GM18511 (cell line): Measurements from ENCODE around the gene RFX2.
"Not testable (repeated sequence)": the region's sequence is repeated elsewhere in the genome, so short reads cannot be mapped to it uniquely, and the experiment has no call there.

Experiments
- ATAC-seq: cut with Tn5 transposase; IDR thresholded peaks from one replicate; pipeline ENCODE4 v1.9.1; 2021; ENCODE audit warnings: mild to moderate bottlenecking, moderate library complexity; ENCODE audit not compliant: unreplicated experiment

The RFX2 gene

GRCh38 chr19:6017576-6017975 lies 92.7 kb downstream of the RFX2 start:
- ATAC-seq = no peak

DNA sequence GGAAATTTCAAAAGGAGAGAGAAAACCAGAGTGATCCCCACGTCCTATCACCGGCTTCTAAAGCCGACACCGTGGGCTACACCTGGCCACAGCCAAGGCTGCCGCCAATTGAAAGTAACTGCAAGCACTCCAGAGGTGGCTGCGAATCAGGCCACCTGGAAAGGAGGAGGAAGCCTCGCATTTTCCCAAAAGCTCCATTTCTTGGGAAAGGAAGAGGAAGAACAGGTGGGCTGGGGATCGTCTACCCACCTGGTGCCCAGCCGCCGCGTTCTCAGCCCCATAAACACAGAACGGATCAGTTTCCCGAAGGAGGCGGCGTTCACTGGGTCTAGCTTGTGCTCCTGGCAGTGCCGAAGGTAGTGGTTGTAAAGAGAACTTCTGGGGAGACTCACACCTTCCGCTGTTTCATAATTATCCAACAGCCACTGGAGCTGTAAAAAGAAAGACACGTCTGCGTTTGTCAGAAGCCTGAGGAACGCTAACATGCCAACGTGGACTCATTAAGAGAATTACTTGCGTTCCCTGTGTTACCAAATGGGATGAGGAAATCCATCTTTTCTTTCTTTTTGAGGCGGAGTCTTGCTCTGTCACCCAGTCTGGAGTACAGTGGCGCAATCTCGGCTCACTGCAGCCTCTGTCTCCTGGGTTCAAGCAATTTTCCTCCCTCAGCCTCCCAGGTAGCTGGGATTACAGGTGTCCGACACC lies 94.3 kb downstream of the RFX2 start:
- ATAC-seq = no peak

- no peak for ATAC-seq
Measured at GRCh38 chr19:6014551-6015135, 95.7 kb downstream of the RFX2 start.

DNA sequence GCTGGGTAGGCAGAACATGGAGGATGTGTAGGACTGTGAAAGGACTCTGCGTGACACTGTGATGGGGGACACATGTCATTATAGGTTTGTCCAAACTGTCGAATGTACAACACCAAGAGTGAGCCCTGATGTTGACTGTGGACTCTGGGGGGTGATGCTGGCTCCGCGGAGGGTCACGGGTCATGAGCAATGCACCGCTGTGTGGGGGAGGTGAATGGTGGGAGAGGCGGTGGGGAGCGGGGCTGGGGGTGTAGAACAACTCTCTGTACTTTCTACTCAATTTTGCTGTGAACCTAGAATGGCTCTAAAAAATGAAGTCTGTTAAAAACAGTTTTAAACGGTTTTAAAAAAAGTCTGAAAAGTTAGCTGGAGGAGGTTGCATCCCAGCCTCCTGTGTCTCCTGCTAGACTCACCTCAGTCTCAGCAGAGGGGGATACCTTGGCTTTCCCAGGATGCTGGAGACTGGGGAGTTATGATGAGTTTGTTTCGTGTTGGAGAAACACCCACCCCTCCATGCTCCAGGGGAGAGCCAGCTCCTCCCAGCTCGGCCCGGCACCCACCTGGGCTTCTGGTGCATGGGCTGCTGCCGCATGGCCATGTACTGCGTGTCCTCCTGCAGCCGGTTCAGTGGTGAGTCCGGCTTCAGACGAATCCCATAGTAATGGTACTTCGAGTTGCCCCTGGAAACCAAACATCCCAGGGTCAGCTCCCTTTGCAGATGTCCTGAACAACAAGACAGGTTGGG lies 97.7 kb downstream of the RFX2 start:
- no peak for ATAC-seq

DNA sequence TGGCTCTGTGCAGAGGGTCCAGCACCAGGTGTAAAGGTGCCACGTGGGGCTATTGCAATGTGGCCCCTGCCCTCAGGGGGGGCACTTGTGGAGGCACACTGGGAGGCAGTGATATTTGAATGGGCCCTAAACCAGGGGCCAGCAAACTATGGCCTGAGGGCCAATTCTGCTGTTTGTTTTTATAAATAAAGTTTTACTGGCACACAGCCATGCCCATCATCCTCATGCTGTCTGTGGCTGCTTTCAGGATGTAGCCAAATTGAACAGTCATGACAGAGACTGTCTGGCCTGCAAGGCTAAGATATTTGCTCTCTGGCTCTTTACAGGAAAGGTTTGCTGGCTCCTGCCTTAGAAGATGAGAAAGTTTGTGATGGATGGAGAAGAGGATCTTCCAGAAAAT lies 98.5 kb downstream of the RFX2 start:
- ATAC-seq = no peak

GRCh38 chr19:6011206-6011605 lies 99.1 kb downstream of the RFX2 start:
- no peak for ATAC-seq

- no peak for ATAC-seq
Measured at GRCh38 chr19:6010107-6010506, 100.2 kb downstream of the RFX2 start.

DNA sequence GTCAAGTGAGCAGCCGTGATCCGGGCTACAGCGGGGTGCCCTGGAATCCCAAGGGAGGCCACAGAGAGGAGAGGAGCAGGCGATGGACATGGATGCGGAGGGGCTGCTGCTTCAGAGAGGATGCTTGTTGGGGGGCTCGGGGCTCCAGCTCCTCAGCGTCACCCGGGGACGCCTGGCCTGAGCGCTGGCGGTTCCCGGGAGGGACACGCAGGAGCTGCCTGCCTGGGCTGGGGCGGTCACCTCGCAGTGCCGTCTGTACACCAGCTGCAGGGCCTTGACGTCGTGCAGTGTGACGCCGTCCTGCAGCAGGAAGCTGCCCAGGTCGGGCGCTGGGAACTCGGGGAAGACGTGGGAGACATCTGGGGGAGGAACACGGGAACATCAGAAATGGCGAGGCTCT lies 102.4 kb downstream of the RFX2 start:
- no peak for ATAC-seq

GRCh38 chr19:6006896-6007295 lies 103.4 kb downstream of the RFX2 start:
- ATAC-seq = no peak

DNA sequence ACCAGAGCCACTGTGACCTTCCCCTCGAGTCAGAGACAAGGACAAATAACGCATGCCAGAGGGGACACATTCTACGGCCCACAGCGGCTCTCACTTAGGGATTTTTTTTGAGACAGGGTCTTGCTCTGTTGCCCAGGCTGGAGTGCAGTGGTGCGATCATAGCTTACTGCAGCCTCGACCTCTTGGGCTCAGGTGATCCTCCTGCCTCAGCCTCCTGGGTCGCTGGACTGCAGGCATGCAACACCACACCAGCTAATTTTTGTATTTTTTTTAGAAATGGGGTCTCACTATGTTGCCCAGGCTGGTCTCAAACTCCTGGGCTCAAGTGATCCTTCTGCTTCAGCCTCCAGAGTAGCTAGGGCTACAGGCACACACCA lies 104.2 kb downstream of the RFX2 start:
- not testable (repeated sequence) for ATAC-seq

- ATAC-seq = no peak
Measured at GRCh38 chr19:6005321-6006069, 104.8 kb downstream of the RFX2 start.

DNA sequence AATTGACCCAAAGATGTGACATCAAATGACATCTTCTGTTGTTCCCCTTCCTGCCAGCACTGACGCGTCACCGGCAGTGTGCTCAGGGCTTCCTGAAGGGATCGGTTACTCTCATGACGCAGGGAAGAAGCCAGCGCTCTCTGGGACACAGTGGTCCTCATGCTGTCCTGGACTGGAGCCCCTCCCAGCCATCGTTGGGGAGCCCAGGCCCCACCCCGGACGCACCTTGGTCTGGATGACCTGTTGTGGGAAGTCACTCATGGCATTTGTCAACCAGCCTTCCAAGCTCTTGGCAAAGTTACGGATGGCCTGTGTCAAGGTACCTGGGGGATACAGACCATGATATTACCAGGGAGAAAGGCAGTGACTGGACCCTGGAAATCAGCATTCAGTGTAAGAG lies 106.3 kb downstream of the RFX2 start:
- no peak for ATAC-seq

- ATAC-seq = no peak
Measured at GRCh38 chr19:6002591-6002990, 107.7 kb downstream of the RFX2 start.

- no peak for ATAC-seq
Measured at GRCh38 chr19:6000228-6000847, 110.0 kb downstream of the RFX2 start.

- ATAC-seq = no peak
Measured at GRCh38 chr19:5999693-6000092, 110.6 kb downstream of the RFX2 start.

GRCh38 chr19:5997371-5997770 lies 112.9 kb downstream of the RFX2 start:
- ATAC-seq = no peak

- ATAC-seq = no peak
Measured at GRCh38 chr19:5996623-5997320, 113.5 kb downstream of the RFX2 start.

DNA sequence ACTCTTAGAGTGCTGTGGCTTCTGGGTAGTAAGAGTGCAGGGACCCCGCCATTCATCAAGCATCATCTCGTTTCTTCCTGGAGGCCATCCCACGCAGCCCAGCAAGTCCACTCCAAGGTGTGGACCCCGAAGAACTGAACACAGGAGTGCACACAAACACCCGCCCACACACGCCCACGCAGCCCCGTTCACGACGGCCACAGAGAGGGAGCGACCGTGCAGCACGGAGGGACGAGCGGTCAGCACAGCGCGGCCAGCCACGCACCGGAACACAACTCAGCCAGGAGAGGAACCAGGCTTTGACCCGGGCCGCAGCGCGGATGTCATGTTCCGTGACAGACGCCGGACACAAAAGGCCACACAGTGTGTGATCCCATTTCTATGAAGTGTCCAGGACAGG lies 114.2 kb downstream of the RFX2 start:
- no peak for ATAC-seq

GRCh38 chr19:5995606-5996005 lies 114.7 kb downstream of the RFX2 start:
- ATAC-seq = no peak

- no peak for ATAC-seq
Measured at GRCh38 chr19:5994405-5995165, 115.7 kb downstream of the RFX2 start.
